ENCODE measurements around the gene ADGRE1.

The ADGRE1 gene

GRCh38 chr19:6963937-6964336 lies 76.6 kb downstream of the ADGRE1 start:
- Histone ChIP-seq H3K27me3 (ENCODE audit: control insufficient read depth, insufficient read depth, low read length) (no peaks in the 10 kb centered on the region), H3K36me3 (ENCODE audit: insufficient read depth, low read length) (no peaks in the 10 kb centered on the region), H3K9ac (ENCODE audit: low read depth, low read length) (no peak overlapping the region), H3K4me1 (ENCODE audit: control insufficient read depth, insufficient read depth, low read length) (no peaks in the 10 kb centered on the region), H3K4me3 (ENCODE audit: low read length) (no peak overlapping the region), H3K9me3 (replicated peaks; ENCODE audit: low read length) (no peaks in the 10 kb centered on the region), H3K4me2 (ENCODE audit: low read length) (no peak overlapping the region)

DNA sequence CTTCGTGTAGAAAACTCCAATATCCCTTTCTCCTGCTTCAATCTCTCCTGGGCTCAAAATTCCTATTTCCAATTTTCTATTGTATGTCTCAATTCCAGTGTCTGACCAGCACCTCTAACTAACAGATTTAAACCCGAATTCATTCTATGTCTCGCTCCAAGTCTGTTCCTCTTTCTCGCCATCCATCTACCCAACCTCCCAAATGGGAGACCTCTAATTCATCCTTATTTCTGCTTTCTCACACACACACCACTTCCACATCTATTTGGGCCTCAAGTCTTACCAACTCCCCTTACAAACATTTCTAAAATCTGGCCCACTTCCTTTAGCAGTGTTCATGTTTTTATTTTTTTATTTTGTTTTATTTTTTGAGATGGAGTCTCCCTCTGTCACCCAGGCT lies 80.6 kb downstream of the ADGRE1 start:
- Histone ChIP-seq H3K4me3 (ENCODE audit: low read length) (no peak overlapping the region), H3K9ac (ENCODE audit: low read depth, low read length) (no peak overlapping the region), H3K4me2 (ENCODE audit: low read length) (no peak overlapping the region), H3K9me3 (replicated peaks; ENCODE audit: low read length) (peaks cover 2% of the 10 kb centered on the region), H3K4me1 (ENCODE audit: control insufficient read depth, insufficient read depth, low read length) (no peaks in the 10 kb centered on the region), H3K36me3 (ENCODE audit: insufficient read depth, low read length) (no peaks in the 10 kb centered on the region), H3K27me3 (ENCODE audit: control insufficient read depth, insufficient read depth, low read length) (no peaks in the 10 kb centered on the region)

GRCh38 chr19:6969490-6969889 lies 82.1 kb downstream of the ADGRE1 start:
- H3K9me3 ChIP-seq (replicated peaks; ENCODE audit: low read length), result peaks cover 2% of the 10 kb centered on the region
- no peak overlapping the region for H3K4me3 ChIP-seq (ENCODE audit: low read length)
- no peak overlapping the region for H3K4me2 ChIP-seq (ENCODE audit: low read length)
- no peak overlapping the region for H3K9ac ChIP-seq (ENCODE audit: low read depth, low read length)
- no peaks in the 10 kb centered on the region for H3K36me3 ChIP-seq (ENCODE audit: insufficient read depth, low read length)
- H3K4me1 ChIP-seq (ENCODE audit: control insufficient read depth, insufficient read depth, low read length), result no peaks in the 10 kb centered on the region
- H3K27me3 ChIP-seq (ENCODE audit: control insufficient read depth, insufficient read depth, low read length), result no peaks in the 10 kb centered on the region

DNA sequence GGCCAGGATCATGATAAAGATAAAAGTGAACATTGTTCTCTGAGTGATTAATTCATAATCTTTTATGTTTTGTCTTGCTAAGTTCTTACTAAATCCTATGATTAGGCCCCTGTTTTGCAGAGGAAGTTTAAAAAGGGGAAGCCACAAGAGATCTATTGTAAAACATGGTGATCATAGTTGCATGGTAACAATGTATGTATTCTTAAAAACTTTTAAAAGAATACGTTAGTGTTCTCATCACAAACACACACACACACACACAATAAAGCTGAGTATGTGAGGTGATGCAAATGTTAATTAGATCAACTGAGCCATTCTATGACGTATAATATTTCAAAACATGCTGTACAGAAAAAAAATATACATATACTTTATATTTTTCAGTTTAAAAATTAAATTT lies 82.6 kb downstream of the ADGRE1 start:
- H3K9me3 ChIP-seq (replicated peaks; ENCODE audit: low read length), result peaks cover 2% of the 10 kb centered on the region
- H3K27me3 ChIP-seq (ENCODE audit: control insufficient read depth, insufficient read depth, low read length), result no peaks in the 10 kb centered on the region
- H3K9ac ChIP-seq (ENCODE audit: low read depth, low read length), result no peak overlapping the region
- H3K4me2 ChIP-seq (ENCODE audit: low read length), result no peak overlapping the region
- H3K4me1 ChIP-seq (ENCODE audit: control insufficient read depth, insufficient read depth, low read length), result no peaks in the 10 kb centered on the region
- H3K4me3 ChIP-seq (ENCODE audit: low read length), result no peak overlapping the region
- H3K36me3 ChIP-seq (ENCODE audit: insufficient read depth, low read length), result no peaks in the 10 kb centered on the region

DNA sequence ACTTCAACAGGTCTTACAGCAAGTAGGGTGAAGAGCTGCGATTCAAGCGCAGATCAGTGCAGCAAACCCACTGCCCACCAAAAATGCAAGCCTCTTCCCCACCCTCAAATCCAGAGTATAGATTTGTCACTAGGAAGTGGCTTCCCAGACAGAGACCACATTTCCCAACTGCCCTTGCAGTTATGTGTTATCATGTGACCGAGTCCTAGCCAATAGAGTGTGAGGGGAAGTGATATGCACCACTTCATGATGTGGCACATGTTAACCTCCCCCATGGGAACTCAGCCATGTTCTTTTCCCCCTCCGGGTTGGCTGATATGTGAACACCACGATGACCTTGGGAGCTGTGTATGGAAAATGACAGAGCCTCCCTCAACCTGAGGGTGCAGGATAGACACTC lies 83.1 kb downstream of the ADGRE1 start:
- no peak overlapping the region for H3K4me3 ChIP-seq (ENCODE audit: low read length)
- H3K36me3 ChIP-seq (ENCODE audit: insufficient read depth, low read length), result no peaks in the 10 kb centered on the region
- no peak overlapping the region for H3K4me2 ChIP-seq (ENCODE audit: low read length)
- H3K9me3 ChIP-seq (replicated peaks; ENCODE audit: low read length), result peaks cover 2% of the 10 kb centered on the region
- no peak overlapping the region for H3K9ac ChIP-seq (ENCODE audit: low read depth, low read length)
- H3K27me3 ChIP-seq (ENCODE audit: control insufficient read depth, insufficient read depth, low read length), result no peaks in the 10 kb centered on the region
- H3K4me1 ChIP-seq (ENCODE audit: control insufficient read depth, insufficient read depth, low read length), result no peaks in the 10 kb centered on the region

DNA sequence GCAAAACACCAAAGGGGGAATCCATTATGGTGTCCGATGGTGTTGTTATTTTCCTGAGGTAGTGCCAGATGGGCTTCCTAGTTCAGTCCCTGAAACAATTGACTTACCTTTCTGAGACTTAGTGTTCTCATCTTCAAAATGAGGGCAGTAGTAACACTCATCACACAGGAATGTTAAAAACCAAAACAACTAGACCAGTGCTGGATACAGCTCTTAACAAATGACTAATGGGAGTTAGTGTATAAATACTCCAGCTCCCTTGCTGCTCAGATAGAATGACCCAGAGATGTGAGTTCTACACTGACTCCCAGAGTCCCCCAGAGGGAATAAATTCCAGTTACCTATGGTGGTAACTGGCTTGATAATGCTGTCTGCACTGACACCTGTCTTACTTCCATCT lies 84.0 kb downstream of the ADGRE1 start:
- Histone ChIP-seq H3K36me3 (ENCODE audit: insufficient read depth, low read length) (no peaks in the 10 kb centered on the region), H3K4me3 (ENCODE audit: low read length) (no peak overlapping the region), H3K9me3 (replicated peaks; ENCODE audit: low read length) (peaks cover 2% of the 10 kb centered on the region), H3K27me3 (ENCODE audit: control insufficient read depth, insufficient read depth, low read length) (no peaks in the 10 kb centered on the region), H3K9ac (ENCODE audit: low read depth, low read length) (no peak overlapping the region), H3K4me1 (ENCODE audit: control insufficient read depth, insufficient read depth, low read length) (no peaks in the 10 kb centered on the region), H3K4me2 (ENCODE audit: low read length) (no peak overlapping the region)

GRCh38 chr19:6976197-6976596 lies 88.8 kb downstream of the ADGRE1 start:
- H3K9ac ChIP-seq (ENCODE audit: low read depth, low read length), result no peak overlapping the region
- no peaks in the 10 kb centered on the region for H3K27me3 ChIP-seq (ENCODE audit: control insufficient read depth, insufficient read depth, low read length)
- H3K4me3 ChIP-seq (ENCODE audit: low read length), result no peak overlapping the region
- peaks cover 8% of the 10 kb centered on the region for H3K9me3 ChIP-seq (replicated peaks; ENCODE audit: low read length)
- no peaks in the 10 kb centered on the region for H3K4me1 ChIP-seq (ENCODE audit: control insufficient read depth, insufficient read depth, low read length)
- H3K4me2 ChIP-seq (ENCODE audit: low read length), result no peak overlapping the region
- H3K36me3 ChIP-seq (ENCODE audit: insufficient read depth, low read length), result no peaks in the 10 kb centered on the region

- no peaks in the 10 kb centered on the region for H3K27me3 ChIP-seq (ENCODE audit: control insufficient read depth, insufficient read depth, low read length)
- no peak overlapping the region for H3K9ac ChIP-seq (ENCODE audit: low read depth, low read length)
- peaks cover 8% of the 10 kb centered on the region for H3K9me3 ChIP-seq (replicated peaks; ENCODE audit: low read length)
- no peaks in the 10 kb centered on the region for H3K36me3 ChIP-seq (ENCODE audit: insufficient read depth, low read length)
- H3K4me2 ChIP-seq (ENCODE audit: low read length), result no peak overlapping the region
- no peak overlapping the region for H3K4me3 ChIP-seq (ENCODE audit: low read length)
- no peaks in the 10 kb centered on the region for H3K4me1 ChIP-seq (ENCODE audit: control insufficient read depth, insufficient read depth, low read length)
Measured at GRCh38 chr19:6979399-6979798, 92.0 kb downstream of the ADGRE1 start.

GRCh38 chr19:6983448-6983847 lies 96.1 kb downstream of the ADGRE1 start:
- H3K9ac ChIP-seq (ENCODE audit: low read depth, low read length), result no peak overlapping the region
- H3K4me1 ChIP-seq (ENCODE audit: control insufficient read depth, insufficient read depth, low read length), result no peaks in the 10 kb centered on the region
- H3K36me3 ChIP-seq (ENCODE audit: insufficient read depth, low read length), result no peaks in the 10 kb centered on the region
- no peak overlapping the region for H3K4me2 ChIP-seq (ENCODE audit: low read length)
- no peaks in the 10 kb centered on the region for H3K27me3 ChIP-seq (ENCODE audit: control insufficient read depth, insufficient read depth, low read length)
- no peak overlapping the region for H3K4me3 ChIP-seq (ENCODE audit: low read length)
- no peaks in the 10 kb centered on the region for H3K9me3 ChIP-seq (replicated peaks; ENCODE audit: low read length)

GRCh38 chr19:6987850-6988249 lies 100.5 kb downstream of the ADGRE1 start:
- H3K9me3 ChIP-seq (replicated peaks; ENCODE audit: low read length), result no peaks in the 10 kb centered on the region
- H3K36me3 ChIP-seq (ENCODE audit: insufficient read depth, low read length), result no peaks in the 10 kb centered on the region
- no peak overlapping the region for H3K4me2 ChIP-seq (ENCODE audit: low read length)
- H3K27me3 ChIP-seq (ENCODE audit: control insufficient read depth, insufficient read depth, low read length), result no peaks in the 10 kb centered on the region
- H3K4me3 ChIP-seq (ENCODE audit: low read length), result no peak overlapping the region
- no peak overlapping the region for H3K9ac ChIP-seq (ENCODE audit: low read depth, low read length)
- no peaks in the 10 kb centered on the region for H3K4me1 ChIP-seq (ENCODE audit: control insufficient read depth, insufficient read depth, low read length)

GRCh38 chr19:6988257-6988656 lies 100.9 kb downstream of the ADGRE1 start:
- Histone ChIP-seq H3K4me2 (ENCODE audit: low read length) (no peak overlapping the region), H3K36me3 (ENCODE audit: insufficient read depth, low read length) (no peaks in the 10 kb centered on the region), H3K9me3 (replicated peaks; ENCODE audit: low read length) (no peaks in the 10 kb centered on the region), H3K4me3 (ENCODE audit: low read length) (no peak overlapping the region), H3K9ac (ENCODE audit: low read depth, low read length) (no peak overlapping the region), H3K27me3 (ENCODE audit: control insufficient read depth, insufficient read depth, low read length) (no peaks in the 10 kb centered on the region), H3K4me1 (ENCODE audit: control insufficient read depth, insufficient read depth, low read length) (no peaks in the 10 kb centered on the region)
